NCI-H526 (cell line): ENCODE measurements around the gene ADCY7.

Experiments
- DNase-seq, 2 experiments: peaks; one replicate each; lab custom pipeline; 2025; lab: John Stamatoyannopoulos, UW

The ADCY7 gene

GRCh38 chr16:50298591-50299507 is 32.5 kb downstream of the ADCY7 start:
- no peak for DNase-seq

GRCh38 chr16:50299508-50300105 is 33.3 kb downstream of the ADCY7 start:
- no peak for DNase-seq

GRCh38 chr16:50300942-50301625 is 34.7 kb downstream of the ADCY7 start:
- DNase-seq: no peak

- DNase-seq: no peak
Observed at GRCh38 chr16:50301626-50302471, 35.5 kb downstream of the ADCY7 start.

- DNase-seq: no peak
Observed at GRCh38 chr16:50302472-50303005, 36.2 kb downstream of the ADCY7 start.

- no peak for DNase-seq
Observed at GRCh38 chr16:50303041-50303604, 36.8 kb downstream of the ADCY7 start.

- no peak for DNase-seq
Observed at GRCh38 chr16:50303605-50304466, 37.5 kb downstream of the ADCY7 start.

- no peak for DNase-seq
Observed at GRCh38 chr16:50304467-50305440, 38.4 kb downstream of the ADCY7 start.

GRCh38 chr16:50305441-50306061 is 39.2 kb downstream of the ADCY7 start:
- DNase-seq: no peak

GRCh38 chr16:50306287-50306686 is 39.9 kb downstream of the ADCY7 start:
- DNase-seq: no peak

- DNase-seq: no peak
Observed at GRCh38 chr16:50308237-50308965, 42.0 kb downstream of the ADCY7 start.

- no peak for DNase-seq
Observed at GRCh38 chr16:50309156-50309526, 42.8 kb downstream of the ADCY7 start.

GRCh38 chr16:50309527-50310307 is 43.4 kb downstream of the ADCY7 start:
- peak in 1 of 2 experiments; percentile 44 for DNase-seq

GRCh38 chr16:50310308-50311133 is 44.2 kb downstream of the ADCY7 start:
- DNase-seq: no peak

GRCh38 chr16:50311134-50311528 is 44.8 kb downstream of the ADCY7 start:
- no peak for DNase-seq

- no peak for DNase-seq
Observed at GRCh38 chr16:50311891-50312501, 45.6 kb downstream of the ADCY7 start.
